Mesothelial cell of epicardium (in vitro differentiated cells): ENCODE measurements around the gene ITIH4. TPM values are rescaled to one million over a fixed set of nuclear protein-coding genes. Genes with fewer than 3 reads are reported as not detected.

Experiments
- DNase-seq, 2 experiments: peaks; one replicate each; pipeline ENCODE4 v3.0.0; 2021; ENCODE audit warnings: low spot score in 2 of 2; ENCODE audit not compliant: unreplicated experiment in 2 of 2
- H3K27ac Mint-ChIP-seq: 2 replicates; pipeline ENCODE4 v1.8.0; 2021; ENCODE audit warnings: mixed read lengths
- H3K27me3 Mint-ChIP-seq: 2 replicates; pipeline ENCODE4 v1.8.0; 2021; ENCODE audit warnings: low read depth, mixed read lengths
- H3K36me3 Mint-ChIP-seq: 2 replicates; pipeline ENCODE4 v1.8.0; 2021; ENCODE audit warnings: mixed read lengths
- H3K4me1 Mint-ChIP-seq: 2 replicates; pipeline ENCODE4 v1.8.0; 2021; ENCODE audit warnings: mixed read lengths
- H3K4me3 Mint-ChIP-seq: 2 replicates; pipeline ENCODE4 v1.8.0; 2021; ENCODE audit warnings: mild to moderate bottlenecking, moderate library complexity, mixed read lengths
- H3K9me3 Mint-ChIP-seq: 2 replicates; pipeline ENCODE4 v1.8.0; 2021; ENCODE audit warnings: mixed read lengths
- total RNA-seq: library from RNA; stranded (reverse); gene quantifications from 3 replicates; pipeline ENCODE4 v1.2.1, GENCODE V29; 2021
- TF ChIP-seq, protein P1 (sequence below): fragments of 200-600 bp; sonication (generic); IDR thresholded peaks from one replicate; pipeline ENCODE4 v1.5.0; 2021; ENCODE audit warnings: antibody characterized with exemption; ENCODE audit not compliant: unreplicated experiment

Gene ITIH4
- total RNA-seq, 1 donor from 2014 or later = 13.5 TPM

DNA sequence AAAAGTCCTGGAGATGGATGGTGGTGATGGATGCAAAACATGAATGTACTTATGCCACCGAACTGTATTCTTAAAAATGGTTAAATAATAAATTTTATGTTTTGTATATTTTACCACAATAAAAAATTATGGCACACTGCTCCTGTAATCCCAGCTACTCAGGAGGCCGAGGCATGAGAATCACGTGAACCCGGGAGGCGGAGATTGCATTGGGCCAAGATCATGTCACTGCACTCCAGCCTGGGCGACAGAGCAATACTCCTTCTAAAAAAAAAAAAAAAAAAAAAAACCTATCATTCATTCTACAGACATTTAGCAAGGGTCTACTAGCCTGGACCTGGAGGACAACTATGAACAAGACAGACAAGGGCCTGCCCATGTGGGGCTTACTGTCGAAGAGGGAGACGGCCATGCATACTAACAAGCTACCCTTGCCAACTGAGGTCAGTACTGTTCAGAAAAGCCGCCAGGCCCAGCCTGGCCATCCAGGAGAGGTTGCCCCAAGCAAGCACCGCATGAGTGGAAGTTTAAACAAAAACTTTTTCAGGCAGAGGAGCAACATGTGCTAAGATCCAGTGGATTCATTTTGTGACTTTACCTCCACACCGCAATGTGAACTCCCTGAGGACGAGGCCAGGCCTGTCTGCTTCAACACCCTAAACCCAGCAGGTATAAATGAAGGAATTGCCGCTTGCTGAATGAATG lies 57.0 kb downstream of the ITIH4 start:
- DNase-seq = no peak
- Mint-ChIP-seq H3K36me3 (no peaks in the 10 kb centered on the region), H3K27ac (no peak overlapping the region), H3K27me3 (peaks cover 3% of the 10 kb centered on the region), H3K4me3 (no peak overlapping the region), H3K9me3 (no peaks in the 10 kb centered on the region), H3K4me1 (peaks cover 13% of the 10 kb centered on the region)
- TF ChIP-seq, protein P1, sequence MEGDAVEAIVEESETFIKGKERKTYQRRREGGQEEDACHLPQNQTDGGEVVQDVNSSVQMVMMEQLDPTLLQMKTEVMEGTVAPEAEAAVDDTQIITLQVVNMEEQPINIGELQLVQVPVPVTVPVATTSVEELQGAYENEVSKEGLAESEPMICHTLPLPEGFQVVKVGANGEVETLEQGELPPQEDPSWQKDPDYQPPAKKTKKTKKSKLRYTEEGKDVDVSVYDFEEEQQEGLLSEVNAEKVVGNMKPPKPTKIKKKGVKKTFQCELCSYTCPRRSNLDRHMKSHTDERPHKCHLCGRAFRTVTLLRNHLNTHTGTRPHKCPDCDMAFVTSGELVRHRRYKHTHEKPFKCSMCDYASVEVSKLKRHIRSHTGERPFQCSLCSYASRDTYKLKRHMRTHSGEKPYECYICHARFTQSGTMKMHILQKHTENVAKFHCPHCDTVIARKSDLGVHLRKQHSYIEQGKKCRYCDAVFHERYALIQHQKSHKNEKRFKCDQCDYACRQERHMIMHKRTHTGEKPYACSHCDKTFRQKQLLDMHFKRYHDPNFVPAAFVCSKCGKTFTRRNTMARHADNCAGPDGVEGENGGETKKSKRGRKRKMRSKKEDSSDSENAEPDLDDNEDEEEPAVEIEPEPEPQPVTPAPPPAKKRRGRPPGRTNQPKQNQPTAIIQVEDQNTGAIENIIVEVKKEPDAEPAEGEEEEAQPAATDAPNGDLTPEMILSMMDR = no peak

DNA sequence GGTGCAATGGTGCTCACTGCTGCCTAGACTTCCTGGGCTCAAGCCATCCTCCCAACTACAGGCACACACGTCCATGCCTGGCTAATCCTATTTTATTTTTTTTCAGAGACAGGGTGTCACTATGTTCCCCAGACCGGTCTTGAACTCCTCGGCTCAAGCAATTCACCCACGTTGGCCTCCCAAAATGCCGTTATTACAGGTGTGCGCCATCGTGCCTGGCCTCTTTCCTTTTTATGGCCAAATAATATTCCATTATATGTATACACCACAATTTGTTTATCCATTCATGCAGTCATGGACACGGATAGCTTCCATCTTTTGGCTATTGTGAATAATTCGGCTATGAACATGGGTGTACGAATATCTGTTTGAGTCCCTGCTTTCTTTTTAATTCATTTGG lies 58.8 kb downstream of the ITIH4 start:
- H3K4me1 Mint-ChIP-seq = peaks cover 13% of the 10 kb centered on the region
- no peak for DNase-seq
- no peaks in the 10 kb centered on the region for H3K27me3 Mint-ChIP-seq
- peak overlapping the region; percentile 94 for H3K4me3 Mint-ChIP-seq
- H3K27ac Mint-ChIP-seq = peak overlapping the region; percentile 97
- H3K36me3 Mint-ChIP-seq = peaks cover 7% of the 10 kb centered on the region
- TF ChIP-seq, protein P1 = no peak
- no peaks in the 10 kb centered on the region for H3K9me3 Mint-ChIP-seq

DNA sequence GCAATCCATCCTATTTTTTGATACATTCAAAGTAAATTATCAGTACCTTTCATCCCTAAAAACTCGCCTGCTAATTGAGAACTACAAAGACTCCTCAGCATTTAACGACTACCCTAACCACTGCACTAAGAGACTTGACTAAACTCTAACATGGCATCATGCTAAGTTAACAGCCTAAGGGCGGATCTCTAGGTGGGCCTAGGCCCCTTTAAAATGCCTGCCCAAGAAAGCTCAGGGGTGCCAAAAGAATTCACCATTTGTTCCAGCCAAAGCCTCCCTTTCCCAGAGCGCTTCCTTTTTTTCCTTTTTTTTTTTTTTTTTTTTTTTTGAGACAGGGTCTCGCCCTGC lies 59.2 kb downstream of the ITIH4 start:
- H3K36me3 Mint-ChIP-seq = peaks cover 7% of the 10 kb centered on the region
- TF ChIP-seq, protein P1 = no peak

DNA sequence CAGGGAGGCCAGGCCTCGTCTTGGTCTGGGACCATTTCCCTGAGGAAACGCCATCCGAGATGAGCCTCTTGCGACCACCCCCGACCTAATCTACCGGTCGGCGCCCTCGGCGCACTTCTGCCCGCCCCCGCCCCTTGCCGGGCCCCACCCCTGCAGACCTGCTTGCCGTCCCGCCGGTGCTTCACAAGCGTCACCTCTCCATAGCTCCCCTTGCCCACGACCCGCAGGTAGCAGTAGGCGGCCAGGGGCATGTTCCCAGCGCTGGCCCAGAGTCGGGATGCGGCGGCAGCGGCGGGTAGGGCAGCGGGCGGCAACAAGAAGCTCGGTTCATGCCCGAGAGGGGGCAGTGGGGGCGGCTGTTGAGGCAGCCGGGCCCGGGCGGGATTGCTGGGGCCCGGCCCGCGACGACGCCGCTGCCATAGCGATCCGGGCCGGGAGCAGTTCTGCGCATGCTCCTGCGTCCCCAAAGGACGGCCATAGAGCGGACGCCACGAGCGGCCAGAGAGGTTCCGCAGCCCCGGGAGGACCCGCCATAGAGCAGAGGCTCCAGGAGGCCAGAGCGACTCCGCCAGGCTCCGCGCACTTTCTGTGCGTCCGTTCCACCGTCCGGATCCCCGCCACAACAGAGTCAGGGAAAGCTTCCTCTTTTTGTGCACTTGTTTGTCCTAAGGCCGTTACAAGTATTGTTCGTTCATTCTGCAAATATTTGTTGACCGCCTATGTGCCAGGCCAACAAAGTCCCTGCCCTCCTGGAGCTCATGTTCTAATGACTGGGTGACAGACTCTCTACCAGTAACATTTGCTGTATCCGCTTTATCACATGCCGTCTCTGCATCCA lies 59.8 kb downstream of the ITIH4 start, which contains the start of gene NEK4:
Gene NEK4, minus strand, starts transcription at position 445 of the 838 bp plus-strand sequence. Its CDS starts 194 bp downstream, at position 251.
- TF ChIP-seq, protein P1 = no peak
- Mint-ChIP-seq H3K4me1 (peaks cover 13% of the 10 kb centered on the region), H3K27ac (peak within 1 kb of the TSS; percentile 97), H3K9me3 (no peaks in the 10 kb centered on the region), H3K36me3 (peaks cover 12% of the 10 kb centered on the region), H3K27me3 (no peaks in the 10 kb centered on the region), H3K4me3 (peak within 1 kb of the TSS; percentile 94)
- DNase-seq = peak; percentile 85 to 91

More for the DNA sequence above, 59.2 kb downstream of the ITIH4 start:
- Mint-ChIP-seq H3K4me1 (peaks cover 13% of the 10 kb centered on the region), H3K27ac (peak overlapping the region; percentile 97), H3K27me3 (no peaks in the 10 kb centered on the region), H3K4me3 (peak overlapping the region; percentile 94), H3K9me3 (no peaks in the 10 kb centered on the region)
- DNase-seq = no peak

DNA sequence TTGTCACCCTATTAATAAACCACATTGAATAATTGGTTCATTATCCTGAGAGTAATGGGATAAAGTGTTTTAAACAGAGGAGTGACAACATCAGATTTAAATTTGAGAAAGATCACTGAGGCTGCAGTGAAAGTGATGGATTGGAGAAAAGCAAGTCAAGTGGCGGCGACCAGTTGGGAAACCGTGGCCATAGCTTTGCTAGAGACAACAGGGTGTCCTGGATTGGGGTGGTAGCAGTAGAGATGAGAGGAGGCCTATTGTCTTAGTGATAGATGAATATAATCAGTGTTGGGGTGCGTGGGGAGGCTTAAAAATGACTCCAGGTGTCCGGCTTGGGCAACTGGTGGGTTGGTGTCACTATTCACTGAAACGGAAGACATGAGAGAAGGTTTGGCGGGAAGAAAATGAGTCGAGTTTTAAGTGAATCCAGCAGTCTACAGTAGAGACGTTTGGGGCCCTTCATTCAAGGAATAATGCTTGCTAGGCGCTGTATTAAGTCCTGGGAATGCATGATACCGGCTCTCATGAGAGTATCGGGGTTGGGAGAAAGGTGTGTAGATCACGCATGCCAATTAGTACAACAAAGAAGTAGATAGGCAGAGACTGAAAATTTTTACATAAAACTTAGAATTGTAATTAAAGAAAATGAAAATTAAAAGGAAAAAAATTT lies 60.6 kb downstream of the ITIH4 start:
- Mint-ChIP-seq H3K36me3 (peaks cover 14% of the 10 kb centered on the region), H3K4me1 (peaks cover 13% of the 10 kb centered on the region), H3K27ac (peak overlapping the region; percentile 90), H3K9me3 (no peaks in the 10 kb centered on the region), H3K27me3 (no peaks in the 10 kb centered on the region), H3K4me3 (peak overlapping the region; percentile 94)
- TF ChIP-seq, protein P1 = no peak
- no peak for DNase-seq
